Measurements from ENCODE around the gene CRYZL1. TPM values are rescaled to one million over a fixed set of nuclear protein-coding genes. Genes with fewer than 3 reads are reported as not detected.
A peak's percentile ranks its signal among the peaks of the same experiment; 100 is the strongest.

CRYZL1 gene
- total RNA-seq, 6 experiments from 2014 or later = 28.0 to 32.8 (median 30.2) TPM

DNA sequence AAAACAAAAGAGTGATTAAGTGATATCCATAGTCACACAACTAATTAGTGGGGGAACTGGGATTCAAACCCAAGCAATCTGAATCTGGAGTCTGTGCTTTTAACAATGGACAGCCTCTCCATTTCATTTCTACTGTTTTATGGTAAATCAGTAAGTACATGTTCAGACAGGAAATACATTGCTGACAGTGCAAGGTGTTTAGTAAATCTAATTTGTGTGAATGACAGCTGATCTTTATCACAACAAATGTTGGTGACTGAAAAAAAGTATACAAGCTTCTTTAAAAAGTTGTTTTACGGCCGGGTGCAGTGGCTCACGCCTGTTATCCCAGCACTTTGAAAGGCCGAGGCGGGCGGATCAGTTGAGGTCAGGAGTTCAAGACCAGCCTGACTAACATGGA is 73.6 kb downstream of the CRYZL1 start:
- Mint-ChIP-seq H3K27ac (peak overlapping the region; percentile 13; the same call in 1 of the 2 replicates), H3K27me3 (ENCODE audit: insufficient read depth) (peaks cover 3% of the 10 kb centered on the region), H3K4me3 (no peak overlapping the region)

GRCh38 chr21:33566514-33566913 is 75.0 kb downstream of the CRYZL1 start:
- DNase-seq = peak; percentile 17
- Mint-ChIP-seq H3K4me1 (ENCODE audit: low read depth) (peaks cover 12% of the 10 kb centered on the region; the same call in 1 of the 2 replicates), H3K9me3 (no peaks in the 10 kb centered on the region), H3K27ac (no peak overlapping the region), H3K36me3 (ENCODE audit: low read depth) (peaks cover 22% of the 10 kb centered on the region), H3K4me3 (no peak overlapping the region), H3K27me3 (ENCODE audit: insufficient read depth) (peaks cover 3% of the 10 kb centered on the region)
- no peak for TF ChIP-seq CTCF (IDR thresholded peaks at IDR 0.05)

More for the DNA sequence above, 73.6 kb downstream of the CRYZL1 start:
- TF ChIP-seq CTCF (IDR thresholded peaks at IDR 0.05) = no peak
- no peak for DNase-seq
- no peaks in the 10 kb centered on the region for H3K9me3 Mint-ChIP-seq
- peaks cover 12% of the 10 kb centered on the region; the same call in 1 of the 2 replicates for H3K4me1 Mint-ChIP-seq (ENCODE audit: low read depth)
- peaks cover 26% of the 10 kb centered on the region for H3K36me3 Mint-ChIP-seq (ENCODE audit: low read depth)

DNA sequence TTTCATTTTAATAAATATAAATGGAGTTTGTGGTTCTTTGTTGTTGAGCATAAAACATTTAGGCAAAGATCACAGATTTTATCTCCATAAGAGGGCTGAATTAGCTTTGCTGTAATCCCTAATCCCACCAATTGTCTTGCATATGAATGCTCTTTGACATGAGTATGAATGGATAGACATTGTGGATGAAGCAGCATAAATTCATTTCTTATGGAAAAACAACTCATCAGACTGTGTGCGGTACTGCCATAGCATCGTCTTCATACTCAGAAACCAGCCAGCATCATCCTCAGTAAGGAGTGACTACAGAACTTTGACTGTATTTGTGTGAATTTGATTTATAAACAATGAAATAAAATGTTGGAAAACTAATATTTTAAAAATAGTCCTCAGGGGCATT is 79.2 kb downstream of the CRYZL1 start:
- DNase-seq = no peak
- H3K4me1 Mint-ChIP-seq (ENCODE audit: low read depth) = peaks cover 19% of the 10 kb centered on the region
- H3K36me3 Mint-ChIP-seq (ENCODE audit: low read depth) = peaks cover 51% of the 10 kb centered on the region
- H3K4me3 Mint-ChIP-seq = no peak overlapping the region
- TF ChIP-seq CTCF (IDR thresholded peaks at IDR 0.05) = no peak
- H3K27ac Mint-ChIP-seq = no peak overlapping the region
- H3K27me3 Mint-ChIP-seq (ENCODE audit: insufficient read depth) = no peaks in the 10 kb centered on the region; the same call in 1 of the 2 replicates
- H3K9me3 Mint-ChIP-seq = no peaks in the 10 kb centered on the region

GRCh38 chr21:33561373-33561772 is 80.2 kb downstream of the CRYZL1 start:
- Mint-ChIP-seq H3K4me3 (no peak overlapping the region), H3K27ac (peak overlapping the region; percentile 43; the same call in 1 of the 2 replicates), H3K36me3 (ENCODE audit: low read depth) (peaks cover 56% of the 10 kb centered on the region), H3K27me3 (ENCODE audit: insufficient read depth) (no peaks in the 10 kb centered on the region; the same call in none of the 2 replicates), H3K9me3 (no peaks in the 10 kb centered on the region), H3K4me1 (ENCODE audit: low read depth) (peaks cover 24% of the 10 kb centered on the region)
- no peak for DNase-seq
- TF ChIP-seq CTCF (IDR thresholded peaks at IDR 0.05) = no peak

- H3K27ac Mint-ChIP-seq = peak overlapping the region; percentile 43; the same call in 1 of the 2 replicates
- H3K4me1 Mint-ChIP-seq (ENCODE audit: low read depth) = peaks cover 25% of the 10 kb centered on the region
- H3K27me3 Mint-ChIP-seq (ENCODE audit: insufficient read depth) = no peaks in the 10 kb centered on the region; the same call in none of the 2 replicates
- TF ChIP-seq CTCF (IDR thresholded peaks at IDR 0.05) = no peak
- H3K4me3 Mint-ChIP-seq = no peak overlapping the region
- H3K36me3 Mint-ChIP-seq (ENCODE audit: low read depth) = peaks cover 60% of the 10 kb centered on the region
- no peak for DNase-seq
- no peaks in the 10 kb centered on the region for H3K9me3 Mint-ChIP-seq
These were observed 80.6 kb downstream of the CRYZL1 start for GRCh38 chr21:33560965-33561364.
